H54 (cell line): Measurements from ENCODE around the gene MBOAT1.
"Not testable (repeated sequence)": the region's sequence is repeated elsewhere in the genome, so short reads cannot be mapped to it uniquely, and the experiment has no call there.

Experiments used
- DNase-seq: peaks from one replicate; pipeline ENCODE4 v3.0.0; 2011; ENCODE audit warnings: low spot score, mixed read lengths; ENCODE audit not compliant: insufficient read length
- FAIRE-seq: peaks from 3 replicates; lab custom pipeline; 2011; peaks lifted over from hg19 to GRCh38; lab: Jason Lieb, UNC
- POLR2A ChIP-seq: IDR thresholded peaks from 2 replicates; pipeline ENCODE4 v1.6.1; 2011; ENCODE audit warnings: low read depth, mild to moderate bottlenecking, low read length

Gene MBOAT1

GRCh38 chr6:20212392-20213111 lies at the start of gene MBOAT1:
MBOAT1 (minus strand) TSS chr6:20212469; CDS start chr6:20212234, 235 bp downstream.
- TF ChIP-seq POLR2A, result peak; percentile 27; the same call in 1 of the 2 replicates
- FAIRE-seq (no peak), DNase-seq (peak; percentile 73)

GRCh38 chr6:20261685-20262084 lies 49.4 kb upstream of the MBOAT1 start:
- no peak for TF ChIP-seq POLR2A
- no peak for DNase-seq
- no peak for FAIRE-seq

GRCh38 chr6:20260360-20260759 lies 48.1 kb upstream of the MBOAT1 start:
- TF ChIP-seq POLR2A, result no peak
- DNase-seq, result no peak
- no peak for FAIRE-seq

GRCh38 chr6:20259316-20260049 lies 47.2 kb upstream of the MBOAT1 start:
- TF ChIP-seq POLR2A, result no peak
- FAIRE-seq (no peak), DNase-seq (no peak)

GRCh38 chr6:20255428-20255827 lies 43.2 kb upstream of the MBOAT1 start:
- TF ChIP-seq POLR2A, result no peak
- FAIRE-seq, result no peak

GRCh38 chr6:20254295-20254694 lies 42.0 kb upstream of the MBOAT1 start:
- FAIRE-seq (no peak), DNase-seq (no peak)
- TF ChIP-seq POLR2A, result no peak

More at GRCh38 chr6:20255428-20255827, 43.2 kb upstream of the MBOAT1 start:
- DNase-seq, result no peak

GRCh38 chr6:20253021-20253420 lies 40.8 kb upstream of the MBOAT1 start:
- no peak for TF ChIP-seq POLR2A
- FAIRE-seq, result no peak

GRCh38 chr6:20252311-20252710 lies 40.0 kb upstream of the MBOAT1 start:
- TF ChIP-seq POLR2A, result no peak
- FAIRE-seq (no peak), DNase-seq (no peak)

More at GRCh38 chr6:20253021-20253420, 40.8 kb upstream of the MBOAT1 start:
- no peak for DNase-seq

GRCh38 chr6:20251525-20251924 lies 39.3 kb upstream of the MBOAT1 start:
- no peak for DNase-seq
- no peak for TF ChIP-seq POLR2A
- FAIRE-seq, result no peak

- no peak for TF ChIP-seq POLR2A
- FAIRE-seq (no peak), DNase-seq (no peak)
These were observed 33.9 kb upstream of the MBOAT1 start for GRCh38 chr6:20246125-20246524.

- not testable (repeated sequence) for DNase-seq, FAIRE-seq
These were observed 32.8 kb upstream of the MBOAT1 start for GRCh38 chr6:20244807-20245681.

GRCh38 chr6:20243288-20243687 lies 31.0 kb upstream of the MBOAT1 start:
- DNase-seq, result no peak
- no peak for TF ChIP-seq POLR2A
- FAIRE-seq, result no peak

- DNase-seq (no peak), FAIRE-seq (no peak)
- no peak for TF ChIP-seq POLR2A
These were observed 30.1 kb upstream of the MBOAT1 start for GRCh38 chr6:20242397-20242796.

GRCh38 chr6:20241102-20241501 lies 28.8 kb upstream of the MBOAT1 start:
- TF ChIP-seq POLR2A, result no peak
- FAIRE-seq, result no peak
- no peak for DNase-seq
